SK-N-MC (cell line): ENCODE results near the gene AFAP1.

Experiments
- DNase-seq: peaks from one replicate; pipeline ENCODE4 v3.0.0-alpha.2; 2011; ENCODE audit warnings: low read depth, low spot score
- H3K27ac ChIP-seq: fragments of 200-600 bp; sonication (generic); 2 replicates; pipeline ENCODE4 v1.5.1; 2016; ENCODE audit warnings: mixed run types
- H3K36me3 ChIP-seq: fragments of 200-600 bp; sonication (generic); 2 replicates; pipeline ENCODE4 v1.6.1; 2017; ENCODE audit warnings: antibody characterized with exemption, low read length, mixed read lengths; ENCODE audit not compliant: insufficient read depth
- H3K4me3 ChIP-seq: fragments of 200-600 bp; sonication (generic); 2 replicates; pipeline ENCODE4 v1.5.1; 2016
- H3K9ac ChIP-seq: fragments of 200-600 bp; sonication (generic); 2 replicates; pipeline ENCODE4 v1.8.0; 2017; ENCODE audit warnings: mixed run types, mixed read lengths; ENCODE audit not compliant: insufficient read length
- H3K9me3 ChIP-seq: fragments of 200-600 bp; sonication (generic); 2 replicates; pipeline ENCODE4 v1.6.1; 2017; ENCODE audit warnings: low read depth, mild to moderate bottlenecking, antibody characterized with exemption, low read length, moderate library complexity, mixed read lengths
- EZH2 ChIP-seq: fragments of 200-600 bp; sonication (generic); IDR thresholded peaks from one replicate; pipeline ENCODE4 v1.6.1; 2017; ENCODE audit warnings: antibody characterized with exemption
- FOXP2 ChIP-seq: optimal IDR thresholded peaks from 2 replicates; pipeline ENCODE3; 2011; ENCODE audit warnings: mild to moderate bottlenecking, moderate library complexity; ENCODE audit not compliant: insufficient read depth; ENCODE audit errors: extremely low read length, control extremely low read depth
- POLR2AphosphoS5 ChIP-seq: IDR thresholded peaks from 2 replicates; pipeline ENCODE4 v1.6.1; 2012; ENCODE audit warnings: mild to moderate bottlenecking, low read depth, low read length, borderline replicate concordance

Gene AFAP1

DNA sequence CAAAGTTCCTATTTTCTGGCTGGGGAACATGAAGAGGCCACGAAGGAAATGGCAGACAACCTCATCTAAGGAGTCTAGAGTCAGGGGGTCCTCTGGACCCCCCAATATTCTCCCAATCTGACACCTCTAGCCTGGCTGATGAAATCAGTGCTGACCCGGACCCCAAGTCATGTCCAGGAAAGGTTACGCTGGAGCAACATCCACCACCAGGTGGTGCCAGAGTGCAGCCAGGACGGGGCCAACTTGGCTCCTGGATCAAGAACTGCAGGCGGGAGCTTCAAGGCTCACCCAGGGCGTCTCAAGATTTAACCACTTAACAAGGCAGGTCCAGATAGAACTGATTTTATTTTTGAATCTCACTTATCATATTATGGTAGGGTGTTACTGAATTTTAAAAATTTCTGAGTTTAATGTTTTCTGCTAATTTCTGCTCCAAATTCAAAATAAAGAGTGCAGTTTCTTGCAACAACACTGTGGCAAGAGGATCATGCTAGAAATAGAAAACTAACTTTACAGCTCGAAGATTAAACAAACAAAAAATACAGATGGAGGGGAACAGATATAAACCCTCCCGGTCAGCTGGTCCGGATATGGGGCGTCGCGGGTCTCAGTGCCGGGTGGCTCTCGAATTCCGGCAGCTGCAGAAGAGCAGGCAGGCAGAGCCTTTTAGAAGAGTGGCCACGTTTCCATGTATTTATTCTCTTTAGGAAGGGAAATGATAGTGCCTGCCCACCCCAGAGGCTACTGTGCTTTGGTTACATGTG lies 135.5 kb downstream of the AFAP1 start:
- DNase-seq = no peak
- Histone ChIP-seq H3K9me3 (no peaks in the 10 kb centered on the region), H3K36me3 (no peaks in the 10 kb centered on the region; the same call in 1 of the 2 replicates), H3K4me3 (no peak overlapping the region), H3K27ac (no peak overlapping the region), H3K9ac (no peak overlapping the region)
- TF ChIP-seq EZH2 (no peak), POLR2AphosphoS5 (no peak), FOXP2 (no peak)

DNA sequence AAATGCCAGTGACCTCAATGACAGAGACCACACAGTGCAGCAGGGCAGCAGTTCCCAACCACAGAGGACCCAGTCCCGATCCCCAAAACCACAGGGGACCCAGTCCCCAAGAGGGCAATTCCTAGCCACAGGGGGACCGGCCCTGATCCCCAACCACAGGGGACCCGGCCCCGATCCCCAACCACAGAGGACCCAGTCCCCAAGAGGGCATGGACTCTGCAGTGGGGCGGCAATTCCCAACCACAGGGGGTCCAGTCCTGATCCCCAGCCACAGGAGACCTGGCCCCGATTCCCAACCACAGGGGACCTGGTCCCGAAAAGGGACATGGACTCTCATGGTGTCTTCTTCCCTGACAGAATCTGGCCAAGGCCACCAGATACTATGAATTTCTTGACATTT lies 136.3 kb downstream of the AFAP1 start:
- Histone ChIP-seq H3K27ac (no peak overlapping the region), H3K9ac (no peak overlapping the region), H3K4me3 (no peak overlapping the region), H3K9me3 (no peaks in the 10 kb centered on the region), H3K36me3 (no peaks in the 10 kb centered on the region; the same call in 1 of the 2 replicates)
- TF ChIP-seq EZH2 = no peak
- DNase-seq = no peak

DNA sequence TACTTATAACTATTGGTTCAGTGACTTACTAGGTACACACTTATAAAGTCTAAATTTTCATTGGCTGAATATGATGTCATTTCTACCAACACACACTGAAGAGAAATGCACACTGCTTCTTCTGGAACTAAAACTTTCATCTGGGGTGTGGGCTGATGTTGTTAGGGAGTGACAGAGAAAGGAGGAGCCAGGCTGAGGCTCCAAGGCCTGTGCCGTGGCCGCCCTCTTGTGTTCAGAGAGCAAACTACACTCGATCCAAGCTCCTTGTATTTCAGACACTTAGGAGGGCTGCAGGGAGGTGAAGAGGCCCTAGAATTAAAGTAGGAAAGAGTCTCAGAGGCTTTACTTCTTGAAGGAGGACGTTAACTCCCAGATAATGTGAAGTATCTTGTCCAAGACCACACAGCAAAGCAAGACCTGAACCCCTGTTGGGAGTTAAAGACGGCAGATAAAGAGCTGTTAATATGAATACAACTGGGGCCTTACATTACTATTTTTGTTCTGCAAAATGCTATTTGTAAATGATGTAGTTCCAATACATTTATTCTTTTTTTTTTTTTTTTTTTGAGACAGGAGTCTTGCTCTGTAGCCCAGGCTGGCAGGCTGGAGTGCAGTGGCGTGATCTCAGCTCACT lies 137.5 kb downstream of the AFAP1 start:
- Histone ChIP-seq H3K9me3 (no peaks in the 10 kb centered on the region), H3K9ac (no peak overlapping the region), H3K36me3 (no peaks in the 10 kb centered on the region; the same call in 1 of the 2 replicates), H3K27ac (no peak overlapping the region), H3K4me3 (no peak overlapping the region)
- DNase-seq = no peak
- TF ChIP-seq POLR2AphosphoS5 = no peak
- no peak for TF ChIP-seq FOXP2
- TF ChIP-seq EZH2 = no peak

DNA sequence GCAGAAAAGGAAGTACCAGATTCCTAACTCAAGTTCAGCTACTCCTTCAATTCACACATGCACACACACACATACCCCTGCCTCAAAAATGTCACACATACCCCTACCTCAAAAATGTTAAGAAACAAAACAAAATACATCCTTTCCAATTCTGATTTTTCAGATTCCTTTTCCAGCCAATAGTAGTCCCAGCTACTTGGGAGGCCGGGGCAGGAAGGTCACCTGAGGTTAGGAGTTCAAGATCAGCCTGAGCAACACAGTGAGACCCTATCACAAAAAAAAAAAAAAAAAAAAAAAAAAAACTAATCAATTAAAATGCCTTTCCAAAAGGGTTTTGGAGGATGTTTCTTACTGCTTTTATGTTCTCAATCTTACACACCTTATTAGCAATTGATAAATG lies 138.0 kb downstream of the AFAP1 start:
- H3K9me3 ChIP-seq = no peaks in the 10 kb centered on the region
- no peak for TF ChIP-seq EZH2
- TF ChIP-seq FOXP2 = no peak
- no peak for TF ChIP-seq POLR2AphosphoS5
- DNase-seq = no peak
- no peaks in the 10 kb centered on the region; the same call in 1 of the 2 replicates for H3K36me3 ChIP-seq
- no peak overlapping the region for H3K27ac ChIP-seq
- H3K9ac ChIP-seq = no peak overlapping the region
- H3K4me3 ChIP-seq = no peak overlapping the region

DNA sequence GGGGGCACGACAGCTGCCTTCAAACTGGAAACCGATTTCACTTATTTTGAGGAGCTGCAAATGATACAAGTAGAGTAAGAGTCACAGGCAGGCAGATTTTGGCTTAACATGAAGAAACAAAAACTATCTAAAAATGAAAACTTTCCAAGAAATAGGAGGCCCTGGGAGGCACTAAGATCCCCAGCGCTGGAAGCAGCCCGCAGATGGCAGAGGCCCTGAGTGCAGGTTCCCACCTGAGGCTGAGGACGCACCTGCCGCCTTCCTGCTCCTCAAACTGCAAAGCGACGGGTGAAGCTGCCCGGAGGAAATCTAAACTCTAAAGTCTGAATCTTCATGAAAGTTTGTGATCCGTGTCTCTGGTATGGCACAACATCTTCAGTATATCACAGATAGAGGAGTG lies 138.7 kb downstream of the AFAP1 start:
- H3K36me3 ChIP-seq = no peaks in the 10 kb centered on the region; the same call in 1 of the 2 replicates
- DNase-seq = no peak
- no peaks in the 10 kb centered on the region for H3K9me3 ChIP-seq
- no peak overlapping the region for H3K4me3 ChIP-seq
- no peak for TF ChIP-seq FOXP2
- TF ChIP-seq EZH2 = no peak
- no peak for TF ChIP-seq POLR2AphosphoS5
- H3K27ac ChIP-seq = no peak overlapping the region
- H3K9ac ChIP-seq = no peak overlapping the region

DNA sequence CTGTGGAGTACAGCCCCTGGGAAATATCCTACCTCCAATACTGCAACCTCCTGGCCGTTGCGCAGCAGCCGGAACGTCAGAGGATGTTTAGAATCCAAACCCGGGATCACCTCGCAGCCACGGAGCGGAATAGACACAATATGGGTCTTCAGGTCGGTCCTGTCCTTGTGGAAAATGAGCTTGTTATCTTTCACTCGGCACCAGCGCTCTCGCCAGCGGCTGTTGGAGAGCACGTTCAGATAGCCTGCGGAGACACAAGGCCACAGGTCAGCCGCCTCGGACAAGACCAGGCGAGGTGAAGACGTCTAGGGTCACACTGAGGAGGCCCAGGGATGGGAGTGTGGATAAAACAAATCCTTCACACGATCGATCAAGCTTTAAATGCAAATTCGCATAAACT lies 139.3 kb downstream of the AFAP1 start:
- H3K4me3 ChIP-seq = no peak overlapping the region
- no peak for DNase-seq
- H3K36me3 ChIP-seq = no peaks in the 10 kb centered on the region; the same call in 1 of the 2 replicates
- no peaks in the 10 kb centered on the region for H3K9me3 ChIP-seq
- no peak overlapping the region for H3K27ac ChIP-seq
- no peak for TF ChIP-seq EZH2
- no peak for TF ChIP-seq POLR2AphosphoS5
- no peak for TF ChIP-seq FOXP2
- H3K9ac ChIP-seq = no peak overlapping the region

DNA sequence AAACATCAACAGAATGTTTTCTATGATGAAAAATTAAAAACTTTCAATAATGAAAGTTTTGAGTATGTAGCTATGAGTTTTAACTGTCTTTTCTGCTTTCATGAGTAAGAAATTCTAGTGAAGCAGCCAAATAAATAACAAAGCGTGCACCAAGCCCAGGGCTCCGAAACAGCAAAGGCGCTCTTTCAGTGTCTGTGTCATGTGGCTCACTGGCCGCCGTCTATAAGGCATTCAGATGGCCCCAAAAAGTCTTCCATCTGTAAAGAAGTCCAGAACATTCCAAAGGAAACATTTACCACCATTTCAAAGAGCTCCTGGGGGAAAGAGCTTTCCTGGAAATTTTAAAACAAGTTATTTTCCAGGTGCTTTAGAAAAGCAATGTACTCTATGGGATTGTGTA lies 139.9 kb downstream of the AFAP1 start:
- Histone ChIP-seq H3K36me3 (no peaks in the 10 kb centered on the region; the same call in 1 of the 2 replicates), H3K4me3 (no peak overlapping the region), H3K9me3 (no peaks in the 10 kb centered on the region), H3K9ac (no peak overlapping the region), H3K27ac (no peak overlapping the region)
- TF ChIP-seq POLR2AphosphoS5 = no peak
- no peak for TF ChIP-seq EZH2
- no peak for TF ChIP-seq FOXP2
- DNase-seq = no peak

DNA sequence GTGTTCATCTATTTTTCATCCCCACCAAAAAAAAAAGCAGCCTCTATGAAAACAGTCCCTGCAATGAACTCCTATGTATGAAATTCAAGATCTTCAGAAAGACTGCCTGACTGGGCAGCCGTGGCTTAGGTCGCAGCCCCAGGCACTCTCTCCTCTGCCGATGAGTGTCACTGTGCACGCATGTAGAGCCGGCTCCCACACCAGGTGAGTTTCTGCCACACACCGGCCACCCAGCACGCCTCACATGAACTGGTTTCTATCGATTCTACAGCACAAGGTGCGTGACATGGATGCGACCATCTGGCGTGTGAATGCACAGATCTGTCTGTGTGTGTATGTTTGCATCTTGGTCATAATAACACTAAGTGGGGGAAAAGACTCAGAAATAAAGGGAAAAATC lies 140.4 kb downstream of the AFAP1 start:
- Histone ChIP-seq H3K4me3 (no peak overlapping the region), H3K9ac (no peak overlapping the region), H3K36me3 (no peaks in the 10 kb centered on the region; the same call in 1 of the 2 replicates), H3K9me3 (no peaks in the 10 kb centered on the region), H3K27ac (no peak overlapping the region)
- TF ChIP-seq EZH2 = no peak
- TF ChIP-seq POLR2AphosphoS5 = no peak
- no peak for TF ChIP-seq FOXP2
- no peak for DNase-seq
